H9 (cell line): ENCODE measurements around the gene OR2F2. TPM values are rescaled to one million over a fixed set of nuclear protein-coding genes. Genes with fewer than 3 reads are reported as not detected.

Experiments used
- DNase-seq: peaks from one replicate; pipeline ENCODE4 v3.0.0-alpha.2; 2017
- H2AFZ ChIP-seq: one replicate; pipeline ENCODE4 v1.6.1; 2013; ENCODE audit warnings: mild to moderate bottlenecking, low read length, control low read depth, moderate library complexity
- H2AK5ac ChIP-seq: 2 replicates; pipeline ENCODE4 v1.6.1; 2013; ENCODE audit warnings: low read length, control low read depth, mixed read lengths; ENCODE audit not compliant: insufficient read length
- H2BK120ac ChIP-seq: one replicate; pipeline ENCODE4 v1.6.1; 2013; ENCODE audit warnings: low read depth, mild to moderate bottlenecking, low read length, control low read depth, inconsistent platforms; ENCODE audit not compliant: poor library complexity, severe bottlenecking
- H2BK12ac ChIP-seq: 2 replicates; pipeline ENCODE4 v1.6.1; 2013; ENCODE audit warnings: low read length, control low read depth, mixed read lengths, low read depth; ENCODE audit not compliant: insufficient read length
- H2BK15ac ChIP-seq: 2 replicates; pipeline ENCODE4 v1.6.1; 2013; ENCODE audit warnings: low read depth, low read length, control low read depth
- H2BK20ac ChIP-seq: one replicate; pipeline ENCODE4 v1.6.1; 2013; ENCODE audit warnings: low read depth, mild to moderate bottlenecking, low read length, control low read depth, inconsistent platforms; ENCODE audit not compliant: poor library complexity, severe bottlenecking
- H2BK5ac ChIP-seq: 2 replicates; pipeline ENCODE4 v1.6.1; 2013; ENCODE audit warnings: low read length, control low read depth, mixed read lengths; ENCODE audit not compliant: insufficient read length
- H3K14ac ChIP-seq: 2 replicates; pipeline ENCODE4 v1.6.1; 2013; ENCODE audit warnings: low read length, control low read depth; ENCODE audit not compliant: insufficient read depth
- H3K18ac ChIP-seq: 2 replicates; pipeline ENCODE4 v1.6.1; 2013; ENCODE audit warnings: low read depth, mild to moderate bottlenecking, mixed read lengths, low read length, control low read depth; ENCODE audit not compliant: insufficient read length
- H3K23ac ChIP-seq: 2 replicates; pipeline ENCODE4 v1.6.1; 2013; ENCODE audit warnings: low read length, control low read depth, mixed read lengths, low read depth; ENCODE audit not compliant: insufficient read length
- H3K23me2 ChIP-seq: 2 replicates; pipeline ENCODE4 v1.6.1; 2013; ENCODE audit warnings: low read depth, mild to moderate bottlenecking, mixed read lengths, low read length, control low read depth; ENCODE audit not compliant: insufficient read length, poor library complexity, severe bottlenecking
- H3K27ac ChIP-seq: 2 replicates; pipeline ENCODE4 v1.5.1; 2013; ENCODE audit warnings: low read length, control low read depth, mixed read lengths, low read depth; ENCODE audit not compliant: insufficient read length
- H3K27me3 ChIP-seq: 2 replicates; pipeline ENCODE4 v1.6.1; 2013; ENCODE audit warnings: low read length, control low read depth, inconsistent platforms; ENCODE audit not compliant: insufficient read depth
- H3K4ac ChIP-seq: 2 replicates; pipeline ENCODE4 v1.6.1; 2013; ENCODE audit warnings: low read depth, mild to moderate bottlenecking, control low read depth, inconsistent platforms, low read length, moderate library complexity
- H3K4me1 ChIP-seq: 2 replicates; pipeline ENCODE4 v1.6.1; 2013; ENCODE audit warnings: low read length, control low read depth, inconsistent platforms; ENCODE audit not compliant: insufficient read depth
- H3K4me2 ChIP-seq: 2 replicates; pipeline ENCODE4 v1.6.1; 2013; ENCODE audit warnings: low read length, control low read depth, mixed read lengths; ENCODE audit not compliant: insufficient read length, insufficient read depth
- H3K56ac ChIP-seq: 2 replicates; pipeline ENCODE4 v1.6.1; 2013; ENCODE audit warnings: low read depth, mild to moderate bottlenecking, mixed read lengths, low read length, control low read depth; ENCODE audit not compliant: insufficient read length
- H3K79me1 ChIP-seq: 2 replicates; pipeline ENCODE4 v1.6.1; 2013; ENCODE audit warnings: low read depth, mild to moderate bottlenecking, moderate library complexity, low read length, control low read depth, inconsistent platforms; ENCODE audit not compliant: insufficient read depth, poor library complexity, severe bottlenecking
- H3K79me2 ChIP-seq: 2 replicates; pipeline ENCODE4 v1.6.1; 2013; ENCODE audit warnings: low read length, control low read depth, inconsistent platforms; ENCODE audit not compliant: insufficient read depth
- H3K9ac ChIP-seq: 2 replicates; pipeline ENCODE4 v1.6.1; 2013; ENCODE audit warnings: low read length, control low read depth, mixed read lengths; ENCODE audit not compliant: insufficient read length; ENCODE audit errors: extremely low read depth
- H3K9me3 ChIP-seq: one replicate; pipeline ENCODE4 v1.6.1; 2013; ENCODE audit warnings: low read depth, low read length, inconsistent platforms; ENCODE audit not compliant: control insufficient read depth
- H3T11ph ChIP-seq: one replicate; pipeline ENCODE4 v1.6.1; 2013; ENCODE audit warnings: mild to moderate bottlenecking, low read length, control low read depth, inconsistent platforms
- H4K20me1 ChIP-seq: one replicate; pipeline ENCODE4 v1.6.1; 2013; ENCODE audit not compliant: control insufficient read depth, insufficient read length, insufficient read depth
- H4K5ac ChIP-seq: 2 replicates; pipeline ENCODE4 v1.6.1; 2013; ENCODE audit warnings: low read depth, mild to moderate bottlenecking, mixed read lengths, low read length, control low read depth; ENCODE audit not compliant: insufficient read length
- H4K8ac ChIP-seq: replicated peaks from 2 replicates; pipeline ENCODE4 v1.6.1; 2013; ENCODE audit warnings: low read length, control low read depth, mixed read lengths, low read depth; ENCODE audit not compliant: insufficient read length
- H4K91ac ChIP-seq: 2 replicates; pipeline ENCODE4 v1.6.1; 2013; ENCODE audit warnings: low read depth, mild to moderate bottlenecking, moderate library complexity, mixed read lengths, low read length, control low read depth; ENCODE audit not compliant: insufficient read length
- H3K27ac Mint-ChIP-seq, 3 experiments: 2 replicates in 2 of 3; 3 replicates in 1 of 3; pipeline ENCODE4 v1.8.0; 2020 to 2021; ENCODE audit warnings: mixed read lengths in 3 of 3, mild to moderate bottlenecking in 1 of 3, moderate library complexity in 1 of 3
- H3K27me3 Mint-ChIP-seq: 2 replicates; pipeline ENCODE4 v1.8.0; 2021; ENCODE audit warnings: low read depth, mild to moderate bottlenecking, moderate library complexity, mixed read lengths
- H3K36me3 Mint-ChIP-seq, 3 experiments: 2 replicates in 2 of 3; 3 replicates in 1 of 3; pipeline ENCODE4 v1.8.0; 2020 to 2021; ENCODE audit warnings: low read depth in 3 of 3, mixed read lengths in 3 of 3; ENCODE audit not compliant: insufficient read depth in 1 of 3
- H3K4me1 Mint-ChIP-seq, 2 experiments: 2 replicates each; pipeline ENCODE4 v1.8.0; 2020; ENCODE audit warnings: mixed read lengths in 2 of 2
- H3K4me3 Mint-ChIP-seq, 2 experiments: 2 replicates in 1 of 2; 3 replicates in 1 of 2; pipeline ENCODE4 v1.8.0; 2020 to 2021; ENCODE audit warnings: mild to moderate bottlenecking in 2 of 2, mixed read lengths in 2 of 2, moderate library complexity in 1 of 2
- H3K9me3 Mint-ChIP-seq, 2 experiments: 2 replicates in 1 of 2; 3 replicates in 1 of 2; pipeline ENCODE4 v1.8.0; 2020; ENCODE audit warnings: mild to moderate bottlenecking in 2 of 2, mixed read lengths in 2 of 2, moderate library complexity in 1 of 2
- CTCF ChIP-seq: fragments of 200-600 bp; sonication (generic); conservative IDR thresholded peaks from 3 replicates; pipeline ENCODE4 v1.8.0; 2021; ENCODE audit warnings: antibody characterized with exemption, mild to moderate bottlenecking
- WGBS: extraction: QIAGEN DNeasy Blood & Tissue Kit; methylation state at CpG from one replicate; pipeline ENCODE4 v1.1.7; 2013; ENCODE audit warnings: missing lambda C conversion rate, low lambda C conversion rate, mixed read lengths; ENCODE audit not compliant: insufficient read length; ENCODE audit errors: extremely low coverage; 5-methylcytosine and 5-hydroxymethylcytosine counted together
- total RNA-seq: library from RNA; stranded (reverse); gene quantifications from 2 replicates; pipeline ENCODE4 v1.2.1, GENCODE V29; 2021

Gene OR2F2
- total RNA-seq, 1 experiment from 2014 or later = not detected

- Histone ChIP-seq H2AFZ (no peak overlapping the region), H4K5ac (no peak overlapping the region), H2AK5ac (no peak overlapping the region), H3K4me2 (no peak overlapping the region), H3K23ac (no peak overlapping the region), H3K9ac (no peak overlapping the region), H4K8ac (no peak overlapping the region), H3K79me2 (no peaks in the 10 kb centered on the region), H2BK15ac (no peak overlapping the region), H3K18ac (no peak overlapping the region), H2BK5ac (no peak overlapping the region), H3K23me2 (no peaks in the 10 kb centered on the region), H3K79me1 (no peaks in the 10 kb centered on the region), H3K4ac (no peak overlapping the region), H3K14ac (no peak overlapping the region), H3T11ph (no peak overlapping the region), H3K27me3 (no peaks in the 10 kb centered on the region), H4K20me1 (no peaks in the 10 kb centered on the region), H3K56ac (no peak overlapping the region), H2BK12ac (no peak overlapping the region), H3K27ac (no peak overlapping the region), H4K91ac (no peak overlapping the region), H2BK20ac (no peak overlapping the region), H2BK120ac (no peak overlapping the region), H3K4me1 (no peaks in the 10 kb centered on the region), H3K9me3 (no peaks in the 10 kb centered on the region)
- Mint-ChIP-seq H3K4me1 (peaks cover 0 to 8% of the 10 kb centered on the region in 2 experiments; a peak in 2 of 4 replicates), H3K4me3 (no peak overlapping the region; a peak in 1 of 5 replicates), H3K27ac (no peak overlapping the region), H3K36me3 (no peaks in the 10 kb centered on the region), H3K27me3 (no peaks in the 10 kb centered on the region), H3K9me3 (no peaks in the 10 kb centered on the region)
- no CpG with 5 or more reads among the region's 4 CpGs for WGBS
- TF ChIP-seq CTCF = no peak
- no peak for DNase-seq
Measured at GRCh38 chr7:143936087-143937009, 1.3 kb downstream of the OR2F2 start.
